K562 (cell line): ENCODE data around the gene ARHGAP31. TPM values are rescaled to one million over a fixed set of nuclear protein-coding genes. Genes with fewer than 3 reads are reported as not detected.

Source experiments
- CREB1 ChIP-seq, 2 experiments: sonication (generic) in 1 of 2; formaldehyde crosslinking in 1 of 2; IDR thresholded peaks; 2 replicates each; pipeline versions ENCODE4 v1.6.1 to v1.8.0; 2012 to 2022; ENCODE audit warnings: inconsistent platforms in 1 of 2, mild to moderate bottlenecking in 1 of 2, missing genetic modification reagents in 1 of 2, moderate library complexity in 1 of 2
- GMEB1 ChIP-seq: fragments of 250-450 bp; sonication (Bioruptor Pico); IDR thresholded peaks from 2 replicates; pipeline ENCODE4 v1.4.0; 2020; ENCODE audit warnings: mild to moderate bottlenecking
- MLX ChIP-seq, 2 experiments: fragments of 450-650 bp in 1 of 2; sonication (generic) in 1 of 2; formaldehyde crosslinking; conservative IDR thresholded peaks; 2 replicates each; pipeline versions ENCODE4 v1.4.0 to v1.8.1; 2020 to 2022; ENCODE audit warnings: mild to moderate bottlenecking in 1 of 2, missing genetic modification reagents in 1 of 2
- NR4A1 ChIP-seq, 2 experiments: fragments of 250-450 bp in 1 of 2; fragments of 450-650 bp in 1 of 2; sonication (Bioruptor Pico) in 1 of 2; IDR thresholded peaks; 2 replicates each; pipeline versions ENCODE4 v1.4.0 to v1.6.1; 2016 to 2020; ENCODE audit warnings: mild to moderate bottlenecking in 2 of 2, missing compliant biosample characterization in 1 of 2, missing genetic modification characterization in 1 of 2, moderate library complexity in 1 of 2
- POLR2G ChIP-seq: fragments of 200-400 bp; formaldehyde crosslinking; IDR thresholded peaks from 2 replicates; pipeline ENCODE4 v1.6.1; 2017; ENCODE audit warnings: low read depth, mild to moderate bottlenecking, antibody characterized with exemption, low read length, moderate library complexity
- RERE ChIP-seq: sonication (generic); formaldehyde crosslinking; IDR thresholded peaks from 2 replicates; pipeline ENCODE4 v1.8.0; 2023; ENCODE audit warnings: missing genetic modification reagents, mild to moderate bottlenecking, borderline replicate concordance
- YBX1 ChIP-seq: fragments of 450-650 bp; IDR thresholded peaks from 2 replicates; pipeline ENCODE4 v1.7.1; 2016; ENCODE audit warnings: mild to moderate bottlenecking
- ZBTB49 ChIP-seq: sonication (generic); formaldehyde crosslinking; IDR thresholded peaks from 2 replicates; pipeline ENCODE4 v1.8.0; 2022; ENCODE audit warnings: missing genetic modification reagents, mild to moderate bottlenecking, borderline replicate concordance
- ZBTB9 ChIP-seq: fragments of 450-650 bp; formaldehyde crosslinking; IDR thresholded peaks from 2 replicates; pipeline ENCODE4 v1.4.0; 2020; ENCODE audit warnings: mild to moderate bottlenecking, moderate library complexity
- ZNF124 ChIP-seq: sonication (generic); formaldehyde crosslinking; IDR thresholded peaks from 2 replicates; pipeline ENCODE4 v1.8.1; 2022; ENCODE audit warnings: missing genetic modification reagents
- ZNF224 ChIP-seq: sonication (generic); formaldehyde crosslinking; IDR thresholded peaks from 2 replicates; pipeline ENCODE4 v1.8.0; 2022; ENCODE audit warnings: mild to moderate bottlenecking, missing genetic modification reagents
- ZNF324 ChIP-seq: fragments of 250-450 bp; sonication (Bioruptor Pico); IDR thresholded peaks from 2 replicates; pipeline ENCODE4 v1.4.0; 2020; ENCODE audit warnings: mild to moderate bottlenecking
- ZNF764 ChIP-seq: fragments of 250-450 bp; sonication (Bioruptor Pico); IDR thresholded peaks from 2 replicates; pipeline ENCODE4 v1.4.0; 2020; ENCODE audit warnings: low read depth, mild to moderate bottlenecking, moderate library complexity
- ZNF766 ChIP-seq: fragments of 200-800 bp; sonication (Bioruptor generic); conservative IDR thresholded peaks from 2 replicates; pipeline ENCODE4 v1.6.1; 2016; ENCODE audit warnings: missing genetic modification characterization, missing compliant biosample characterization
- polyA plus RNA-seq, 8 experiments: library from polyadenylated mRNA; depleted of rRNA in 4 of 8; stranded (reverse) in 5 of 8; unstranded in 3 of 8; fragments of >200 nt; fragmentation: Nextera tagmentation in 2 of 8; fragmentation: Illumina TruSeq in 1 of 8; extraction: Ambion mirVana in 2 of 8; extraction: Trizol in 1 of 8; gene quantifications; 2 replicates each; pipeline versions ENCODE4 v1.2.1 to v1.2.3, GENCODE V29; 2011 to 2014; ENCODE audit warnings: inconsistent platforms in 1 of 8, missing spikeins in 1 of 8
- total RNA-seq, 7 experiments: library from RNA; depleted of rRNA in 6 of 7; stranded (reverse); fragments of >200 nt in 6 of 7; fragmentation: Illumina TruSeq in 2 of 7; extraction: Trizol in 2 of 7; gene quantifications; 2 replicates each; pipeline versions ENCODE4 v1.2.1 to v1.2.3, GENCODE V29; 2011 to 2021; ENCODE audit warnings: low replicate concordance in 1 of 7

The ARHGAP31 gene
- total and polyA plus RNA-seq, 9 of the 15 experiments (the other 6 are each of a cell fraction or from before 2014, with no cell fraction given): under 0.01 to 0.13 (median 0.06) TPM; not detected in 5

- TF ChIP-seq RERE (CRISPR knock-in tag) (no peak), ZNF764 (CRISPR knock-in tag) (no peak), GMEB1 (CRISPR knock-in tag) (no peak), ZNF766 (CRISPR knock-in tag) (no peak), CREB1 (IDR thresholded peaks at IDR 0.05) (no peak), CREB1 (CRISPR knock-in tag; IDR thresholded peaks at IDR 0.05) (no peak), ZBTB49 (no peak), ZNF224 (CRISPR knock-in tag) (no peak), MLX (CRISPR knock-in tag; conservative IDR thresholded peaks at IDR 0.05) (no peak), POLR2G (0 out of 2 replicates have a peak, but pooled peaks have one; percentile 22), NR4A1 (CRISPR knock-in tag; IDR thresholded peaks at IDR 0.05) (no peak), NR4A1 (tag; IDR thresholded peaks at IDR 0.05) (no peak), ZBTB9 (CRISPR knock-in tag) (no peak), ZNF124 (CRISPR knock-in tag) (no peak), YBX1 (no peak), ZNF324 (CRISPR knock-in tag) (no peak)
Observed at GRCh38 chr3:119293871-119294695, at the start of gene ARHGAP31 (continued).
